HG03175 (cell line): ENCODE data around the gene MEAK7.

ENCODE experiments used
- ATAC-seq: cut with Tn5 transposase; IDR thresholded peaks from one replicate; pipeline ENCODE4 v1.9.1; 2021; ENCODE audit warnings: mild to moderate bottlenecking, moderate library complexity; ENCODE audit not compliant: unreplicated experiment

The MEAK7 gene

DNA sequence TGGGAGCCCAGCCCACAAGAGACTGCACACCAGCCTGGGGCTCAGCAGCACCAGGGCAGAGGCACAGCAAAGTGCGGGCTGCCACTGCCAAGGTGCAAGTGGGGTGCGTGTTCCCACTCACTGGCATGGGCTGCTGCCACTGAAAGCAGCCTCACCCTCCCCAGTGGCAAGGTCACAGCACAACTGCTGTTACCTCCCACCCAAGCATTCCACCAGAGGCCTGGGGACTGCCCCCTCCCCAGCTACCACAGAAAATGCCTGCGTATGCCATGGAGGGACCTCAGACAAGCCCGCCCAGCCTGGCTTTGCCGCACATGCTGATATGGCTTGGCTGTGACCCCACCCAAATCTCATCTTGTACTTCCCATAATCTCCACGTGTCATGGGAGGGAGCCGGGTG, 33.1 kb downstream of the MEAK7 start:
- ATAC-seq, result no peak

DNA sequence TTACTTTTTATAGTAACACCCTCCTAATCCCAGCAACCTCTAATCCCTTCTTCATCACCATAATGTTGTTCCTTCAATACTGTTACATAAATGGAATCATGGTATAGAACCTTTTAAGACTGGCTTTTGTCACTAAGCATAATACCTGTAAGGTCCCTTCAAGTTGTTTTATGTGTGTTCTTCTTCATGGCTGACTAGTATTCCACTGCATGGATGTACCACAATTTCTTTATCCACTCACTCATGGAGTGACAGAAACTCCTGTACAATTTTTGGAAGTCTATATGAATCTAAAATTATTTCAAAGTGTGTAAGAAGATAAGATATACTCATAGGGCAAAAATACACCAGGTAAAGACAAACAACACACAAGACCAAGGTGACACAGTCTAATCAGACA, 36.8 kb downstream of the MEAK7 start:
- no peak for ATAC-seq

DNA sequence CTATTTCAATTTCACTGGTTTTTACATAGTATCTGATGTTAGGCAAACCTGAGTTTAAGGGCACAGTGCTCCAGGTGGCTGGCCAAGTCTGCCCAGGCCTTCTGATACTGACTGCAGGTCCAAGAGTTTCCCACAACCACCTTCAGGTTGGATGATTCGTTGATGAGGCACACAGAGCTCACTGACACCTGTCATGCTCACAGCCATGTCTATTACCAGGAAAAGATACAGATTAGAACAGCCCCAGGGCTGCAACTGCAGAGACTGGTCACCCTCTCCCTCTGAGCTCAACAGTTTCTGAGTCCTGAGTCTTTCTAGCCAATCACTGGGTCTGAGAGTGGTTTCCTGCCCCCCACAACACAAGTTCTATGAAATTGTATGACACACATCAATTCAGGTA, 37.2 kb downstream of the MEAK7 start:
- ATAC-seq, result no peak

DNA sequence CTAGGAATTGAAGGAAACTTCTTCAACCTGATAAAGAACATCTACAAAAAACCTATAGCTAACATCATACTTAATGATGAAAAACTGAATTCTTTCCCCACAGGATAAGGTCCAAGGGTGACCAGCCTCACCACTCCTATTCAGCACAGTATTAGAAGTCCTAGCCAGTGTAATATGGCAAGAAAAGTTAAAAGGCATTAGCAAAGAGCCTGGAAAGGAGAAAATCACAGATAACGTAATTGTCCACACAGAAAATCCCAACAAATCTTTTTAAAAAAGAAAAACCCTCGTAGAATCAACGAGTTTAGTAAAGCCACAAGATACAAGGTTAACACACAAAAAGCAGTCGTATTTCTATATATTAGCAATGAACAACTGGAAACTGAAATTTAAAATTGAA, 37.8 kb downstream of the MEAK7 start:
- ATAC-seq, result no peak

DNA sequence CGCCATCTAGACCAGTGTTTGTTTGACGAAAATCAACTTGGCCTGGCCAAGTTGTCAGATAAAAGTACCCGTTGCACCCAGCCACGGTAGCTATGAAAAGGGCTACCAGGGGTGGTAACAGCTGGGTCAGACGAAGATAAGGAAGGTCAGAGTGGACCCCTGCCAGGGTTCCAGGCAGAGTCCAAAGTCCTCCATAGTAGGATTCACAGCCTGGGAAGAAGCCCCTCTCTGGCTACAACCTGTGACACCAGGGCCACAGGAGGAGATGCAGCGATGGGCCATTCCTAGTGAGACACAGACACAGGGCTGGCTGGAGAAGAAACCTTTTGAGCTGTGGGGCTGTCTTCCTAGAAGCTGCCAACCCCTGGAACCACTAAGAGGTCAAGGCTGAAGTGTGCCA, 39.3 kb downstream of the MEAK7 start:
- no peak for ATAC-seq

DNA sequence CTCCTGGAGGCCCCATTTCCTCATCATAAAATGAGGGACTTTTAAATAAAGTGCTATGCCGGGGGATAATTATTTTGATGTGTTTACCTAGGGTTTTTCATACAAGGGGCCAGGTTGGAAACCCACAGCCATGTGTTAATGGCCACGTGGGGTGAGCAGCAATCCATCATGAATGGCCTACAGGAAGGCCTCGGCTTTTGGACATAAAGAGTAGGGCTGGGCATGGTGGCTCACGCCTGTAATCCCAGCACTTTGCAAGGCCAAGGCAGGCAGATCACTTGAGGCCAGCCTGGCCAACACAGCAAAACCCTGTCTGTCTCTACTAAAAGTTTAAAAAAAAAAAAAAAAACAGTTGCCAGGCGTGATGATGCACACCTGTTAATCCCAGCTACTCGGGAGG, 40.3 kb downstream of the MEAK7 start:
- no peak for ATAC-seq

DNA sequence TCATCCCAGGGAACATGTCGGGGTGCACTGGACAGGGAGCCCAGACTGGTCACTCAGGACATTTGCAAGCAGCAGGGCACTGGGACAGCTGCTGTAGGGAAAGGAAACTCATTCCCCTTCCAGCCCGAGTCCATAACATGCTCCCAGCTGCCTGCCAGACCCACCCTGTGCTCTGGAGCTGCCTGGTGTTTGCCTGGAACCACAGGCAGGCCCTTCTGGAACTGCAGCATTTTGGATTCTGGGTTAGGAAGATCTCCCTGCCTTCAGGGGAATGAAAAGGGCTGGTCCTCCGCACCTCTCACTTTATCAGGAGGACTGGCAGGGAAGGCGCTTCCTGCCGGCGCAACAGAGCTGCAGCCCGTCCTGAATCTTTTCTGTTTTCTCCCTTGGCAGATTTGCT, 41.2 kb downstream of the MEAK7 start:
- no peak for ATAC-seq

DNA sequence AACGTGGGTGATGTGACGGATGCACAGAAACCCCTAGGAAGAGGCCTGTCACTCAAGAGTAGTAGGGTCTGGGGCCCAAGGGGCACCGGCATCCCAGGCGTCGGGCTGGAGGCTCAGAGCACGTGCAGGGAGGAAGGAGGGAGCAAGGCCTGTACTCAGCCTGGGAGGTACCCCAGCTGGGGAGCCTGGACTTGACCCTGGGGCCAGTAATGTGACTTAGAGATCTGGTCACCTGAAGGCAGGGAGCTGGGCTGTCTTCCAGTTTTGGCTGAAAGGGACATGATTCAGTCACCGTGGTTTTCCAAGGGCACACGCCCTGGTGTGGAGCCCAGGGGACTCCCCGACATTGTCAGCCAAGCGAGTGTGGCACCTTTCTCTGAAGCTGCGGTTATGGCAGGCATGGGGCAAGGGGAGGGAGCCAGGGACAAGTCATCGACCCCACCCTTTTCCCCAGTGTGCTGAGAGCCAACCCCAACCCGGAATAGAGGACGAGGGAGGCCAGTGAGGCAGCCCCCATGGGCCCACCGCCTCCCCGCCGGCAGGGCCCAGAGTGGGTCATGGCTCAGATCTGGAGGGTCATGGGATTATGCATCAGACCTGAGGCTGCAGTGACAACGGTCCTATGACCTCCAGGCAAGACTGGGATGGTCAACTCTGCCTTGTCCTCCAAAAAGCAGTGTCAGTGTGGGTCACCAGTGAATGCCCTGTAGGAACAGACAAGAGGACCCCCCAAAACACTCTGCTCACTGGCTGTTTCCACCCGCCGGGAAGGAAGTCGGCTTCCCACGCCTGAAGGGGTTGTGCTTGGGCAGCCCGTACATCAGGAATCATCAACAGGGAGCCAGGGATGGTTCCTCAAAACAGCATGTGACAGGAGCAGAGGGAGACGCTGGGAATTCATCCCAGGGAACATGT, 41.9 kb downstream of the MEAK7 start:
- no peak for ATAC-seq

DNA sequence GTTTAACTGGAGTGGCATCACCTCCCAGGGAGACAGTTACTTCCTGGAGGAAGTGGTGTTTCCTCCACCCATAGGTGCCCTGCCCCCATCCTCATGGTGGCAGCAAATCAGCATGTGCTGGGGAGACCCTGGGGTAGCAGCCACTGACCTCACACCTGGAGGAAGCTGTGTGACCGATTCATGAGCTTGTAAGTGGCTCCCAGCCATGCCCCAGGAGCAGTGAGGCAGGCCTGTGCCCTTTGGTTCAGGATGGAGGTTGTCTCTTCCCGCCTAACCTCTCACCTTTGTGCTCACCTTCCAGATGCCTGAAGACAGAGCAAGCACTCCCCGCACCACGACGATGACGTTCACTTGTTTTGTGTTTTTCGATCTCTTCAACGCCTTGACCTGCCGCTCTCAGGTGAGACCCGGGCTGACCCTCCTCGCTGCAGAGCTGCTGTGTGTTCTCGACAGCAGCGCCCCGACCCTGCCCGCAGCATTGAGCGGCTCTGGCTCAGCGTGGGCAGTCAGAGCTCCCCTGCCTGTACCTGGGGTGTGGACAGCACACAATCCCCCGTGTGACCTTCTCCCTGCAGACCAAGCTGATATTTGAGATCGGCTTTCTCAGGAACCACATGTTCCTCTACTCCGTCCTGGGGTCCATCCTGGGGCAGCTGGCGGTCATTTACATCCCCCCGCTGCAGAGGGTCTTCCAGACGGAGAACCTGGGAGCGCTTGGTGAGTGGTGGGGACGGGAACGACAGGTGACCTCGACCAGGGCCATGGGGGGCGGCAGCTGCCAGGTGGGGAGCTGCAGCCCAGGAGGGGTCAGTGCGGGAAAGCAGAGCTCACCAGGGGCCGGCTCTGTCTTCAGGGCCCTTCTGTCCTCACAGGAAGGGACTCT, 42.8 kb downstream of the MEAK7 start:
- no peak for ATAC-seq

DNA sequence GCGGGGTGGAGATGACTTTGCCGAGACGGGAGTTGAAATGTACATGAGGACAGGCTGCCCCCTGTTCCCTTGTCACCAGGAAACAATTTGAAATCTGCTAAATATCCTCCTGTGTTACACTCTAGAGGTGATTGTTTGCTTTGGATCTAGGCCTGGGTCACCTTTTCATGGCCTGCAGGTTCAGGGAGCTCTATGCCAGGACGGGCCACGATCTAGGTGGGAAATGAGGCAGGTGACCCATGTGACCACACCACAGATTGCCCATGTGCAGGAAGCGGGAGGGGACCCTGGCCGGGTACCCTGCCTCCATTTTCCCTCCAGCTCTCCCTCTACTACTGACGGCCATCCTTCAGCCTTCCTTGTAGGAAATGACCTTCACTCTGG, 43.4 kb downstream of the MEAK7 start:
- ATAC-seq, result no peak

DNA sequence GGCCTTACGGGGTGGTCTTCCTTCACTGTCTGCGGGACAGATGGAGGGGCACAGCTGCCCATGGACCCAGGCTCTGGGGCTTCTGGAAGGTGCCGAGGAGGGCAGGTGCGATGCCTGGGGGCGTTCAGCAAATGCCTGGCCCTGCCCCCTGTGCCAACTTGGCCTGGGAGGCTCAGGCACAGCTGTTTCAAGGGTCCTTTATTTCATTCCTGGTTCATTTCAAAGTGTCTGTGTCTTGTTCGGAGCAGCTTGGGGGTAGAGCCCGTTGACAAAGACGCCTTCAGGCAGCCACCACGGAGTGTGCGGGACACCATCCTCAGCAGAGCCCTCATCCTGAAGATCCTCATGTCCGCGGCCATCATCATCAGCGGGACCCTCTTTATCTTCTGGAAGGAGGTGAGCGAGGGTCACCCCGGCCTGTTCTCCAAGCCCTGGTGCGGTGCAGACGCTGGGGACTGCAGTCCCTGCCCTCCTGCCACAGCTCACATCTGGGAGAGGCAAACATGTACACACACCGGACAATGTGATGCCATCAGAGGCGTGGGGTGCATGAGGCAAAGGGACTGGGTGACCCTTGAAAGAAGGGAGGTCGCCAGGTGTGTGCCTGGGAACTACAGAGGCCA, 43.9 kb downstream of the MEAK7 start:
- no peak for ATAC-seq

DNA sequence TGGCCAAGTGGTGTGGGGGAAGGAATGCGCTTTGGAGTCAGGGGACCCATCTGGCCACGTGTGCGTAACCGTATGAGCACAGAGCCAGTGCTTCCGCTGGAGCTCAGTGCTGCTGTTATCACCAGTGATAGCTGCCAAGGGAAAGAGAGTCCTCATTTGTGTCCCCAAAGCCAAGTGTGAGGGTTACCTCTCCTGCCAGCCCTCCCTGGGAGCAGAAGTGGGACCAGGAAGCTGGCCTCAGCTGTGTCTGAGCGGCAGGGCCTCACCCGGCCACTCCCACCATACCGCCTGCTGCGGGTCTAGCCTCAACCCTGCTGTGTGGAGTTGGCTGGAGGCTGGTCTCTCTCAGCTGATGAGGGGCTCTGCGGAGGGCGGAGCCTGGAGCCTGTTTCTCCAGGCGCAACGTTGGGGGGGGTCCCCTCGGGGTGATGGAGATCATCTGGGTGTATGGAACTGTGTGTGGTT, 44.5 kb downstream of the MEAK7 start:
- no peak for ATAC-seq

DNA sequence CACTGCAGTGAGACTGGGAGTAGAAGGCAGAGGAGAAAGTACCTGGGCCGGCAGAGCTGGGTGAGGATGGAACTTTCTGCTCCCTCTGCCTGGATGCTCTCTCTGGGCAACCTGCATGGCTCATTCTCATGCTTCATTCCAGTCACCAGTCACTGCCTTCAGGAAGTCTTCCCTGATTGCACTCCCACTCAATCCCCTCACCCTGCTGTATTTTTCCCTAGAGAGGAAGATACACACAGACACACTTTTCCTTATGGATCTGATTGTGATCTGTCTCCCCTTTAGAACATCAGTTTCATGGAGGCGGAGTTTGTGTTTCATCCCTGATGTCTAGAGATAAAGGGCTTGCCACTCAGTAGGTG, 44.9 kb downstream of the MEAK7 start:
- no peak for ATAC-seq

DNA sequence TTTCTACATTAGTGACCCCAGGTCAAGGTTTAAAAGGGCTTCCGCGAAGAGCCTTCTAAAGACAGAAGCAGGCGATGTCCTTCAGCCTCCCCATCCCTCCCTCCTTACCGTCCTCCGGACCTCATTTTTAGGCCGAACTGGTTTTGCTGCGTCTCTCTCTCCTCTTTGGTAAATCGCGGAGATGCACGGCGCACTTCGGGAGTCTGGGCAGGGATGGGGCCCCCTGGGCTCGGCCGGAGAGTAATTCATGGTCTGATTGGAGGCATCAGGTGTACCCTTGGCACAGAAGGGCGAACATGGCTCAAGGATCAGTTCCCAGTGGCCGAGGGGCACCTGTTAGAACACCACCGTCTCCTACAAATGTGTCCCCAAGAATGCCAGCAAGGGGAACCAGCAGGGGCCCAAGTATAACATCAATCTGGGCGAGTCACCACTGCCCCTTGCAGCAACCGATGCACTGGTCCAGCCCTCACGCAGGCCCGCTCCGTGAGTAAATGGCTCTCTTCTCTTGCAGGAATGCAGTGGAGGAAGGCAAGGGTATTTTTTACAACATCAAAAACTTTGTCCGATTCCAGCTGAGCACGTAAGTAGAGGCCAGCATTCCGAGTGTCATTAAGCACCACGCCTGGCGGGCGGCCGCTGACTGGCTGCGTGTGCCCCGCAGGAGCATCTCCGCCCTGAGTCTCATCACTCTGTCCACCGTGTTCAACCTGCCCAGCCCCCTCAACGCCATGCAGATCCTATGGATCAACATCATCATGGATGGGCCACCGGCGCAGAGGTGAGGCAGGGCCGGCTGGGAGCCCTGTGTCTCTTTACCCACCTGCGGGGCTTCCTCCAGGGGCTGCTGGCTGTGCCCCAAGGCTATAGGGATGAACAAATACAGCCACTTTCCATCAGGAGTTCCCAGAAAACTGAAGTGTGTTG, 45.6 kb downstream of the MEAK7 start:
- no peak for ATAC-seq

DNA sequence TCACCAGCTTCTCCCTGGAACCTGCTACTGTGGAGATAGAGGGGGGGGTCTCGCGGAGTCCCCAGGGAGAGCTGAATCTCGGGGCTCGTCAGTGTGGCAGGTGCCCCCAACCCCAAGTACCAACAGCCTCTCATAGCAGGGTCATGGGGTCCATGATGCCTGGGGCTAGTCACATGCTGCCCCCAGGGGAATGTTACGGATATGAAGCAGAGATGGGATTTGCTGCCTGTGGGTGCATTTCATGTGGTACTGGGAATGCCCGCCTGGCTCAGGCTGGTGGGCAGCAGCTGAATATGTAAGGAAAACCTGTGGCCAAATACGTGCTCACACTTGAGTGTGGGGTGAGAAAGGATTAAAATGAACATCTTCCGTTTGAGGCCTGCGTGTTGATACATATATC, 49.4 kb downstream of the MEAK7 start:
- ATAC-seq, result no peak
